Kidney (tissue), 14 donors: ENCODE results near the gene ATRAID. TPM values are rescaled to one million over a fixed set of nuclear protein-coding genes. Genes with fewer than 3 reads are reported as not detected.

Experiments used
- DNase-seq, 5 donors: peaks; one replicate each; pipeline ENCODE4 v3.0.0-alpha.2; 2013 to 2020
- FAIRE-seq: peaks from 2 replicates; lab custom pipeline; 2012; peaks lifted over from hg19 to GRCh38; lab: Jason Lieb, UNC
- H3K27ac ChIP-seq, 2 donors: one replicate each; pipeline ENCODE4 v1.7.0; 2013; ENCODE audit warnings: low read depth in 2 of 2, low read length in 2 of 2, inconsistent platforms in 1 of 2
- H3K27me3 ChIP-seq: one replicate; pipeline ENCODE4 v1.7.1; 2013; ENCODE audit warnings: low read length, inconsistent platforms; ENCODE audit not compliant: control insufficient read depth, insufficient read depth
- H3K36me3 ChIP-seq, 3 donors: one replicate each; pipeline versions ENCODE4 v1.7.0 to v1.7.1; 2013; ENCODE audit warnings: low read length in 3 of 3, control low read depth in 1 of 3, inconsistent platforms in 1 of 3; ENCODE audit not compliant: insufficient read depth in 3 of 3, control insufficient read depth in 2 of 3
- H3K4me1 ChIP-seq, 3 donors: one replicate each; pipeline versions ENCODE4 v1.7.0 to v1.7.1; 2013; ENCODE audit warnings: low read length in 3 of 3, inconsistent platforms in 1 of 3, low read depth in 1 of 3; ENCODE audit not compliant: control insufficient read depth in 2 of 3, insufficient read depth in 2 of 3
- H3K4me3 ChIP-seq, 3 donors: one replicate each; pipeline versions ENCODE4 v1.7.0 to v1.8.1; 2013; ENCODE audit warnings: low read length in 3 of 3, control low read depth in 1 of 3, inconsistent platforms in 1 of 3
- H3K9ac ChIP-seq, 3 donors: one replicate each; pipeline versions ENCODE4 v1.7.0 to v1.7.1; 2013; ENCODE audit warnings: low read length in 3 of 3, control low read depth in 1 of 3, inconsistent platforms in 1 of 3
- H3K9me3 ChIP-seq, 3 donors: one replicate each; pipeline versions ENCODE4 v1.7.0 to v1.7.1; 2013; ENCODE audit warnings: low read length in 3 of 3, control low read depth in 1 of 3, inconsistent platforms in 1 of 3; ENCODE audit not compliant: control insufficient read depth in 2 of 3, insufficient read depth in 1 of 3
- intact Hi-C: fragments of 100-400 bp; cut with DNase I; formaldehyde crosslinking; loops from one replicate; pipeline ENCODE4 v1.11.1; 2022
- polyA plus RNA-seq: library from polyadenylated mRNA; stranded (reverse); fragments of 350-450 nt; fragmentation: Illumina TruSeq; extraction: RNeasy Lipid Tissue Mini Kit (QIAGEN cat#74804); gene quantifications from one replicate; pipeline ENCODE4 v1.2.3, GENCODE V29; 2014; ENCODE audit warnings: low read depth, low replicate concordance; ENCODE audit not compliant: insufficient read depth
- total RNA-seq: library from RNA; stranded (reverse); fragmentation: NEBNext Ultra II Directional; extraction: Animal tissue kit (Norgen Biotek cat#: 25700); gene quantifications from one replicate; pipeline ENCODE4 v1.2.1, GENCODE V29; 2021
- TF ChIP-seq, protein P1 (sequence below): IDR thresholded peaks from 3 replicates; pipeline ENCODE4 v1.5.1; 2012; ENCODE audit warnings: mild to moderate bottlenecking, moderate library complexity, borderline replicate concordance; ENCODE audit not compliant: insufficient read depth; ENCODE audit errors: extremely low read depth
- donor health status: control.
- donor health status: control.
- donor health status: control.
- donor health status: control.
- donor health status: control.
- donor health status: DM: yes; HTN: yes; CAD: no.
- donor health status: Normal renal cell carcinoma (clear cell type).

The ATRAID gene
- total and polyA plus RNA-seq, 2 donors from 2014 or later: 119 to 279 TPM

DNA sequence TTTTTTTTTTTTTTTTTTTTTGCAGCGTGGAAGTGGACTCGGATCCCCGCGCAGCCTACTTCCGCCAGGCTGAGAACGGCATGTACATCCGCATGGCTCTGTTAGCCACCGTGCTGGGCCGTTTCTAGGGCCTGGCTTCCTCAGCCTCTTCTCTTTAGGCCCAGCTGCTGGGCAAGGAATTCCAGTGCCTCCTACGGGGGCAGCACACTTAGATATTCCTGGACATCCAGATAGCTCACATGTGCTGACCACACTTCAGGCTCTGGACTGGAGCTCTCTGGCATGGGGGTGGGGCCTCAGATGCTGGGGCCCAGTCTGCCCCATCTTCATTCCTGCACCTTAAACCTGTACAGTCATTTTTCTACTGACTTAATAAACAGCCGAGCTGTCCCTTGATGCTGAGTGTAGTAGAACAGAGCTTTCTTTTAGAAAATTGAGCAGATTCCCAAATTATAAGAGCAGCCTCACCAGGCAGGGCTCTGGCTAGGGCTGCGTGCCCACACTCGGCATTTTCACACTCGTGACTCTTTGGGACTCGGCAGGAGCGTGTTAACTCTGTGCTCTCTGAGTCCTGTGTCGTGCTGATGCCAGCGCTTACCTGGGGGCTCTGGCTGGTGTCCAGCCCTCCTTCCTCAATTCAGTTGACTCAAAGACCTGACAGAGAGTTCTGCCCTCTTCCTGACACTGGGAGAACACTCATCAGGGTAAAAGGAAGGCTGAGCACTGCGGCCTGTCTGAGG is 31.7 kb downstream of the ATRAID start:
- no peaks in the 10 kb centered on the region for H3K9me3 ChIP-seq
- no peaks in the 10 kb centered on the region for H3K27me3 ChIP-seq
- intact Hi-C loops: no loop called here
- H3K36me3 ChIP-seq: peaks cover 0 to 27% (median 18%) of the 10 kb centered on the region in 3 donors
- no peak overlapping the region for H3K4me3 ChIP-seq
- DNase-seq (no peak), FAIRE-seq (no peak)
- H3K9ac ChIP-seq: no peak overlapping the region
- TF ChIP-seq, protein P1, sequence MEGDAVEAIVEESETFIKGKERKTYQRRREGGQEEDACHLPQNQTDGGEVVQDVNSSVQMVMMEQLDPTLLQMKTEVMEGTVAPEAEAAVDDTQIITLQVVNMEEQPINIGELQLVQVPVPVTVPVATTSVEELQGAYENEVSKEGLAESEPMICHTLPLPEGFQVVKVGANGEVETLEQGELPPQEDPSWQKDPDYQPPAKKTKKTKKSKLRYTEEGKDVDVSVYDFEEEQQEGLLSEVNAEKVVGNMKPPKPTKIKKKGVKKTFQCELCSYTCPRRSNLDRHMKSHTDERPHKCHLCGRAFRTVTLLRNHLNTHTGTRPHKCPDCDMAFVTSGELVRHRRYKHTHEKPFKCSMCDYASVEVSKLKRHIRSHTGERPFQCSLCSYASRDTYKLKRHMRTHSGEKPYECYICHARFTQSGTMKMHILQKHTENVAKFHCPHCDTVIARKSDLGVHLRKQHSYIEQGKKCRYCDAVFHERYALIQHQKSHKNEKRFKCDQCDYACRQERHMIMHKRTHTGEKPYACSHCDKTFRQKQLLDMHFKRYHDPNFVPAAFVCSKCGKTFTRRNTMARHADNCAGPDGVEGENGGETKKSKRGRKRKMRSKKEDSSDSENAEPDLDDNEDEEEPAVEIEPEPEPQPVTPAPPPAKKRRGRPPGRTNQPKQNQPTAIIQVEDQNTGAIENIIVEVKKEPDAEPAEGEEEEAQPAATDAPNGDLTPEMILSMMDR: no peak
- H3K27ac ChIP-seq: no peak overlapping the region
- no peaks in the 10 kb centered on the region for H3K4me1 ChIP-seq

DNA sequence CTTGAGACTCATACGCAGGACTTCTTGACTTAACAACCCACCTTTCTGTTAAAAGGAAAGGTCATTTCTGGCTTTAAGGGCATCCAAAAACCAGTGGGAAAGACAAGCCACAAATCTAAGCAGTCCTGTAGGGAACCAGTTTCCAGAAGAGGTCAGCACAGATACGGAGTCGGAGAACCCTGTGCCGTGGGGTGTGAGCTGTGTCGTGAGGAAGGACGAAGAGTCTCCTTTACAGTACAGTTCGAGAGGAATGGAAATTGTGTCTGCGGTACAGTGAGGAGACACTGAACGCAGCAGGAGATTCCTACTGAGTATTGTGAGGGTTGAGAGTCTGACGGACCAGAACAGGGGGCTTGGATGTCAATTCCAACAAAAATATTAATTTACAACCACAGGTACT is 33.3 kb downstream of the ATRAID start:
- intact Hi-C loops: no loop called here
- Histone ChIP-seq H3K27me3 (no peaks in the 10 kb centered on the region), H3K9ac (no peak overlapping the region), H3K9me3 (no peaks in the 10 kb centered on the region), H3K27ac (no peak overlapping the region), H3K36me3 (peaks cover 0 to 16% (median 10%) of the 10 kb centered on the region in 3 donors), H3K4me3 (no peak overlapping the region), H3K4me1 (peaks cover 0 to 4% (median 0%) of the 10 kb centered on the region in 3 donors)
- DNase-seq: no peak
- FAIRE-seq: no peak
- TF ChIP-seq, protein P1: no peak

DNA sequence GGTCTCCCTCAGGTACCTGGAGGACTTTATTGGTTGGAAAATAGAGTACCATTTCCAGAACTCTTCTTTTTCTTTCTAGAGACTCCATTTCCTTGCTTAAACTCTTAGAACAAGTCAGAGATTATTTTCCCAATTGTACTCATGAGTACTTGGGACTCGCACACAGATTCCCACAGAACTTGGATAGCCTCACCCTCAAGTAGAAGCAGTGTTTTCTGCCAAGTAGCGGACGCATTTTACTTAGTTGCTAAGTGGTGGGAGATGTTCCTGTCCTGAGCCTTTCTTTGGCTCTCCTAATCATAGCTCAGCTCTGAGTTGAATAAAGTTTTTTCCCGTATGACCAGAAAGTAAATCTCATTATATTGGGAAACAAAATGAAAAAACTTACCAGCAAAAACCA is 33.8 kb downstream of the ATRAID start:
- Histone ChIP-seq H3K27ac (no peak overlapping the region), H3K9ac (no peak overlapping the region), H3K9me3 (no peaks in the 10 kb centered on the region), H3K4me3 (no peak overlapping the region), H3K4me1 (peaks cover 0 to 4% (median 0%) of the 10 kb centered on the region in 3 donors), H3K27me3 (no peaks in the 10 kb centered on the region), H3K36me3 (peaks cover 0 to 16% (median 8%) of the 10 kb centered on the region in 3 donors)
- FAIRE-seq: no peak
- TF ChIP-seq, protein P1: no peak
- intact Hi-C loops: no loop called here
- DNase-seq: no peak

DNA sequence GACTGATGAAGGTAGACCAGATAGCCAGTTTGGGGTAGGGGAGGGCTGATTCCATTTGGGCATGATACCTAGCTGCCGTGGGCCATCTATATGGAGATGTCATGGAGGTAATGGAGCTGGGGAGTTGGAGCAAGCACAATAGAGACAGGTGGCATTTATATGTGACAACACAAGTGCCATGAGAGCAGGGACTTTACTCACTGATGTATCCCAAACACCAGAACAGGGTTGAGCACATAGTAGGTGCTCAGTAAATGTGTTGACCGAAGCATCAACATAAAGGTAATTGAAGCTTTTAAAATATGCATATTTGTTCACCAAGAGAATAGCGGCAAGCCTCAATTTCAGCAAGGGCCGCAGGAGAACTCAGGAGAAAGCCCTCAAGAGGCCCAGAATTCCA is 36.1 kb downstream of the ATRAID start:
- peaks cover 0 to 10% (median 0%) of the 10 kb centered on the region in 3 donors for H3K36me3 ChIP-seq
- TF ChIP-seq, protein P1: no peak
- intact Hi-C loops: no loop called here
- peaks cover 0 to 4% (median 0%) of the 10 kb centered on the region in 3 donors for H3K4me1 ChIP-seq
- no peak overlapping the region for H3K4me3 ChIP-seq
- H3K27ac ChIP-seq: no peak overlapping the region
- H3K27me3 ChIP-seq: no peaks in the 10 kb centered on the region
- DNase-seq (no peak), FAIRE-seq (no peak)
- no peak overlapping the region for H3K9ac ChIP-seq
- H3K9me3 ChIP-seq: no peaks in the 10 kb centered on the region
